CD4-positive, alpha-beta T cell treated with Interleukin-6 for 4 hours (primary cell): ENCODE measurements around the gene CHST1.

Source experiments
- DNase-seq: peaks from one replicate; pipeline ENCODE4 v3.0.0-alpha.2; 2020; ENCODE audit warnings: mixed read lengths

Gene CHST1

GRCh38 chr11:45665206-45665932 is at the start of gene CHST1:
CHST1 (minus strand) TSS chr11:45665622; CDS start chr11:45650923, 14,699 bp downstream.
- DNase-seq, result peak; percentile 13

- DNase-seq, result no peak
These were observed 48.2 kb upstream of the CHST1 start for GRCh38 chr11:45713573-45713972.

- DNase-seq, result no peak
These were observed 45.1 kb upstream of the CHST1 start for GRCh38 chr11:45710561-45710960.

GRCh38 chr11:45708887-45709663 is 43.7 kb upstream of the CHST1 start:
- no peak for DNase-seq

GRCh38 chr11:45704635-45705034 is 39.2 kb upstream of the CHST1 start:
- no peak for DNase-seq

- no peak for DNase-seq
These were observed 38.7 kb upstream of the CHST1 start for GRCh38 chr11:45704133-45704532.

- DNase-seq, result no peak
These were observed 37.1 kb upstream of the CHST1 start for GRCh38 chr11:45702511-45702910.

GRCh38 chr11:45698777-45699497 is 33.5 kb upstream of the CHST1 start:
- no peak for DNase-seq

- no peak for DNase-seq
These were observed 27.5 kb upstream of the CHST1 start for GRCh38 chr11:45692808-45693453.

- no peak for DNase-seq
These were observed 23.1 kb upstream of the CHST1 start for GRCh38 chr11:45688472-45689033.

GRCh38 chr11:45687836-45688235 is 22.4 kb upstream of the CHST1 start:
- DNase-seq, result no peak

- DNase-seq, result no peak
These were observed 20.6 kb upstream of the CHST1 start for GRCh38 chr11:45685964-45686537.

- no peak for DNase-seq
These were observed 19.0 kb upstream of the CHST1 start for GRCh38 chr11:45684440-45684839.

GRCh38 chr11:45683271-45684058 is 18.0 kb upstream of the CHST1 start:
- DNase-seq, result no peak

- DNase-seq, result no peak
These were observed 14.4 kb upstream of the CHST1 start for GRCh38 chr11:45679806-45680205.

- no peak for DNase-seq
These were observed 13.6 kb upstream of the CHST1 start for GRCh38 chr11:45678976-45679375.

- DNase-seq, result no peak
These were observed 12.5 kb upstream of the CHST1 start for GRCh38 chr11:45677770-45678512.

GRCh38 chr11:45676522-45677095 is 11.2 kb upstream of the CHST1 start:
- DNase-seq, result no peak

GRCh38 chr11:45675646-45676045 is 10.2 kb upstream of the CHST1 start:
- DNase-seq, result no peak

GRCh38 chr11:45674481-45675190 is 9.2 kb upstream of the CHST1 start:
- no peak for DNase-seq
